GM18505 (cell line): ENCODE measurements around the gene LDLRAD3.

Experiments
- ATAC-seq: cut with Tn5 transposase; IDR thresholded peaks from one replicate; pipeline ENCODE4 v1.9.1; 2021; ENCODE audit not compliant: unreplicated experiment
- POLR2A ChIP-seq: IDR thresholded peaks from 4 replicates; pipeline ENCODE4 v1.6.1; 2011; ENCODE audit warnings: borderline replicate concordance; ENCODE audit not compliant: insufficient read depth, insufficient read length; ENCODE audit errors: extremely low read depth

Gene LDLRAD3

GRCh38 chr11:35978183-35978582, 34.3 kb downstream of the LDLRAD3 start:
- no peak for TF ChIP-seq POLR2A
- ATAC-seq = no peak

DNA sequence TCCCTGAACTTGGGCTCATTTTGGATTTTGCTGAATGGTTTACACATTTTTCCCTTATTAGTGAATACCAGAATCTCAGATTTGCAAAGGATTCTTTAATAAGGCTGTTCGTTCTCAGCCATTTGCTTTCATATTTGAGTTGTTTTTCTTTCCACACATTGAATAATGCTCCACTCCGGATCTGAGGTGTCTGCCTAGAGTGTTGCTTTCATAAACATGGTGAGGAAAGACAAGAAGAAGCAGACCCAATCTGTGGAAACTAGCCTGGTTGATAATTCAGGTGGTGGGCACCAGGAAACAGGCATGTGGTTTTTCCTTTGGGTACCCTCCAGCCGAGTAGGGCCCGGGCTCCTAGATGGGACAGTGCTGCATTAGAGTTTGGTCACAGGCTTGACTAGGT, 35.0 kb downstream of the LDLRAD3 start:
- ATAC-seq = no peak
- TF ChIP-seq POLR2A = no peak

- ATAC-seq = no peak
- TF ChIP-seq POLR2A = no peak
Observed at GRCh38 chr11:35980686-35981390, 37.0 kb downstream of the LDLRAD3 start.

GRCh38 chr11:35981581-35981980, 37.7 kb downstream of the LDLRAD3 start:
- no peak for TF ChIP-seq POLR2A
- ATAC-seq = no peak

DNA sequence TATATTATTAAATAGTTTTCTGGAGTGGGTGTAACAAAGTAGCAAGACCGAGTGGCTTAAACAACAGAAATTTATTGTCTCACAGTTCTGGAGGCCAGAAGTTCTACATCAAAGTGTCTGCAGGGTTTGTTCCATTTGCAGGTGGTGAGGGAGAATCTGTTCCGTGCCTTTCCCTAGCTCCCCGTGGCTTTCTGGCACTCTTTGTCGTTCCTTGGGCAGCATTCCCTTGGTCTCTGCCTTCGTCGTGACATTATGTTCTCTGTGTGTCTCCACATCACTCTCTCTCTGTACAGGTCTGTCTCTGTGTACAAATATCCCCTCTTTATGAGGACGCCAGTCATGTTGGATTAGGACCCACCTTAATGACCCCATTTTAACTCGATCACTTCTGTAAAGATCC, 38.2 kb downstream of the LDLRAD3 start:
- ATAC-seq = no peak
- no peak for TF ChIP-seq POLR2A

DNA sequence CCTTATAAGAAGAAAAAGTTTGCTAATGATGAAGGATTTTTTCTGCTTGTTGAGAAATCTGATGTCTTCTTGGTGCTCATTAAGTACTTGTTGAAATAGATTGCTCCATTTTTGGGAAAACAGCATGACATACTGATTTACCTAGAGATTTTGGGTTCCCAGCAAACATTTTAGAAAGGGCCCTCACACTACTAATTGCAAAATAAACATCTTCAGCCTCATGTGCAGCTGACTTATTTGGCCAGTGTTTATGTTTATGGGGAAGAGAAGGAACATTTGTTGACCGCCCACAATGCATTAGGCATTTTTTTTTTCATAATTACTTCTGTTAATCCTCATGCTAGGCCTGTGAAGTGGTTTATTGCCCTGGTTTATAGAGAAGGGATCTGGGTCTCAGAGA, 40.1 kb downstream of the LDLRAD3 start:
- ATAC-seq = no peak
- TF ChIP-seq POLR2A = no peak

DNA sequence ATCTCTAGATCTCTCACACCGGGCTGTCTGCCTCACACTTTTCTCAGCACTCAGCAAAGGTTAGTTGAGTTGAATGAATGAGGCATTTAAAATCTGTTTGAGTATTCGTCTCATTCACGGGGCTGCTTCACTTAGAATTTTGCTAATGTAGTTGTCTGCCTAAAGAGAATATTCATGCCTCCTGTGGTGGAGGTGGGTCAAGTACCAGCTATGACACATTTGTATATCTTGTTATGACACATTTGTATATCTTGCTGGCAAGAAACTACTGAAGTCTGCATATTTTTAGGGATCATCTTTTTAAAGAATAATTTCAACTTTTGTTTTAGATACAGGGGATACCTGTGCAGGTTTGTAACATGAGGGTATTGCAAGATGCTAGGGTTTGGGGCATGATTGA, 43.1 kb downstream of the LDLRAD3 start:
- TF ChIP-seq POLR2A = no peak
- no peak for ATAC-seq

- ATAC-seq = no peak
- no peak for TF ChIP-seq POLR2A
Observed at GRCh38 chr11:35990170-35990569, 46.3 kb downstream of the LDLRAD3 start.

GRCh38 chr11:35990816-35991215, 47.0 kb downstream of the LDLRAD3 start:
- TF ChIP-seq POLR2A = no peak
- no peak for ATAC-seq

- ATAC-seq = no peak
- no peak for TF ChIP-seq POLR2A
Observed at GRCh38 chr11:35992548-35992947, 48.7 kb downstream of the LDLRAD3 start.

DNA sequence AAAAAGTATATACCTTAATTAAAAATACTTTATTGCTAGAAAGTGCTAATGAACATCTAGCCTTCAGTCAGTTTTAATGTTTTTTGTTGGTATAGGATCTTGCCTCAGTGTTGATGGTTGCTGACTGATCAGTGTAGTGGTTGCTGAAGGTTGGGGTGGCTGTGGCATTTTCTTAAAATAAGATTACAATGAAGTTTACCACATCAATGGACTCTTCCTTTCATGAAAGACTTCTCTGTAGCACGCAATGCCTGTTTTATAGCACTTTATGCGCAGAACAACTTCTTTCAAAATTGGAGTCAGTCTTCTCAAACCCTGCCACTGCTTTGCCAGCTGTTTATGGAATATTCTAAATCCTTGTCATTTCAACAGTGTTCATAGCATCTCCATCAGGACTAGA, 50.6 kb downstream of the LDLRAD3 start:
- ATAC-seq = no peak
- TF ChIP-seq POLR2A = no peak

GRCh38 chr11:35995681-35996271, 51.9 kb downstream of the LDLRAD3 start:
- ATAC-seq = no peak

DNA sequence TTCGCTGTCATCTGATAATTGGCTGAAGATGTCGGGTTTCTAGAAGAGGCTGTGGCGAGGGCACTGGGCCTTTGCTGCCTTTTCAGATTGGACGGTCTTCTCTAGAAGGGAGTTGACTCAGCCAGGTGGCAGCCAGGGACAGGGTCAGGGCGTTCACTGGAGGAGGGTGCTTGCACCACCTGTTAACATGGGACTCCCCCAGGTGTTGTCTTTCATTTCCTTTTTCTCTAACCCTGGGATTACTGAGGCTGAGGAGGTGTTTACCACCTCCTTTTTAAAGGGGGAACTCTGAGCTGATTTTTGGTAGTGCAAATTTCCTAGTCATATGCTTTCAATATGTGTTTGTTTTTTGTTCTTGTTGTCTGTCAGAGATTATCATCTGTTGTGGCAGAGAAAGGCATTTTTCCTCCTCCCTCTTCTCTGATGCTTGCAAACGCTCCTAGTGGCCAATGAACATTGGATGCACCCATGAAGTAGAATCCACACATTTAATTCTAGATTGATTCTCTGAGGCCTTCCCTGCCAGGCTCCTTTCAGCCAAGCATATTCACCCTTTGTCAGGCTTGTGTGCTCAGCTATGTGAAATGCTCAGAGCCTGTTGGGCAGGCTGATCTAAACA, 54.1 kb downstream of the LDLRAD3 start:
- no peak for TF ChIP-seq POLR2A
- ATAC-seq = no peak

More at GRCh38 chr11:35995681-35996271, 51.9 kb downstream of the LDLRAD3 start:
- no peak for TF ChIP-seq POLR2A

GRCh38 chr11:35998634-35999033, 54.8 kb downstream of the LDLRAD3 start:
- TF ChIP-seq POLR2A = no peak
- no peak for ATAC-seq
